HG02981 (cell line): ENCODE measurements around the gene VPS36.
"Not testable (repeated sequence)": the region's sequence is repeated elsewhere in the genome, so short reads cannot be mapped to it uniquely, and the experiment has no call there.

Source experiments
- ATAC-seq: cut with Tn5 transposase; IDR thresholded peaks from one replicate; pipeline ENCODE4 v1.9.1; 2021; ENCODE audit warnings: mild to moderate bottlenecking, moderate library complexity; ENCODE audit not compliant: unreplicated experiment

VPS36 gene

GRCh38 chr13:52447354-52447753, 3.1 kb downstream of the VPS36 start:
- ATAC-seq, result no peak

- ATAC-seq, result no peak
These were observed 4.2 kb downstream of the VPS36 start for GRCh38 chr13:52446265-52446664.

DNA sequence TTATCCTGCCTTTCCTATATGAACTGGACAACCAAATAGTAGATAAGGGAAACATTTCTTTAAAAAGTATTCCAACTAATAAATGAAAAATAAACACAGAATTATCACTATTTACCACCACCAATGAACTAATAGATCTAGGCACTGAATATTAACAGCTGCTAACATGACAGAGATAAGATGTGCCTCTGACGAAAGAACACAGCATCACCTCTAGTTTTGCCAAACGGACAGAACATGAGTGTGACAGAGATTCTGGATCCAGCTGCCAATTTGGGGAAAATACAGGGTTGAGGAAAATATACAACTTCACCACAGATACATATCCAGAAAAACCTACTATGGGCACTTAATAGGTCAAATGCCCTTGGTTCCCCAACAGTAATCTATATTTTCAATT, 18.0 kb downstream of the VPS36 start:
- no peak for ATAC-seq

- ATAC-seq, result no peak
These were observed 22.1 kb downstream of the VPS36 start for GRCh38 chr13:52428295-52428694.

GRCh38 chr13:52421216-52421615, 29.2 kb downstream of the VPS36 start:
- no peak for ATAC-seq

- no peak for ATAC-seq
These were observed 31.4 kb downstream of the VPS36 start for GRCh38 chr13:52419080-52419479.

- no peak for ATAC-seq
These were observed 35.5 kb downstream of the VPS36 start for GRCh38 chr13:52414963-52415362.

- no peak for ATAC-seq
These were observed 36.4 kb downstream of the VPS36 start for GRCh38 chr13:52414051-52414450.

GRCh38 chr13:52412128-52412527, 38.3 kb downstream of the VPS36 start:
- no peak for ATAC-seq

- ATAC-seq, result peak; percentile 97
These were observed 38.8 kb downstream of the VPS36 start for GRCh38 chr13:52411629-52412028.

GRCh38 chr13:52408071-52408658, 42.3 kb downstream of the VPS36 start:
- not testable (repeated sequence) for ATAC-seq

DNA sequence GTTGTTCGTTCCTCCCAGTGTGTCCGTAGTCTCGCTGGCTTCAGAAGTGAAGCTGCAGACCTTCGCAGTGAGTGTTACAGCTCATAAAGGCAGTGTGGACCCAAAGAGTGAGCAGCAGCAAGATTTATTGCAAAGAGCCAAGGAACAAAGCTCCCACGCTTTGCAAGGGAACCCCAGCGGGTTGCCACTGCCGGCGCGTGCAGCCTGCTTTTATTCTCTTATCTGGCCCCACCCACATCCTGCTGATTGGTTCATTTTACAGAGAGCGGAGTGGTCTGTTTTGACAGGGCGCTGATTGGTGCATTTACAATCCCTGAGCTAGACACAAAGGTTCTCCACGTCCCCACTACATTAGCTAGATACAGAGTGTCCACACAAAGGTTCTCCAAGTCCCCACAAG, 43.0 kb downstream of the VPS36 start:
- ATAC-seq, result not testable (repeated sequence)

- no peak for ATAC-seq
These were observed 43.8 kb downstream of the VPS36 start for GRCh38 chr13:52406629-52407028.

GRCh38 chr13:52405767-52406494, 44.5 kb downstream of the VPS36 start, which contains the start of gene THSD1:
THSD1 (minus strand) TSS chr13:52406172; CDS start chr13:52402600, 3,572 bp downstream.
- ATAC-seq, result peak; percentile 49

GRCh38 chr13:52405369-52405766, 45.1 kb downstream of the VPS36 start:
- ATAC-seq, result no peak

GRCh38 chr13:52399708-52400107, 50.7 kb downstream of the VPS36 start:
- ATAC-seq, result no peak

- ATAC-seq, result no peak
These were observed 51.4 kb downstream of the VPS36 start for GRCh38 chr13:52399046-52399445.

DNA sequence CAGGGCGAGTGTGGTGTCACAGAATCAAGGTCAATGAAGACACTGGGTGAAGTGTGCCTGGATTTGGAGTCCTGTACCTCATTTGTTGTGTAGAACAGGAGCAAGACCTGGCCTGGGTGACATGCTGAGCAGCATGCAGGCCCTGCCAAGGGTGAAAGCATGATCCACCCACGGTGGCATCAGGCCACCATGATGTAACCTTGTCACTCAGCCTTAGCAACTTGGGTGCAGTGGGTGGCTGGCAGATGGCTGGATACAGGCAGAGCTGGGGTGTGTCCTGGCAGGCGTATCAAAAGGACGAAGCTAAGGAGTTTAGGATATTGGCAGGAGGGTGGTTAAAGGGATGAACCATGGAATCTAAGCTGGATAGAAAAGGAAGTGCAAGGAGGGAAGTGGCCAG, 54.7 kb downstream of the VPS36 start:
- no peak for ATAC-seq

GRCh38 chr13:52394586-52394985, 55.8 kb downstream of the VPS36 start:
- ATAC-seq, result no peak

- no peak for ATAC-seq
These were observed 56.7 kb downstream of the VPS36 start for GRCh38 chr13:52393572-52394357.

DNA sequence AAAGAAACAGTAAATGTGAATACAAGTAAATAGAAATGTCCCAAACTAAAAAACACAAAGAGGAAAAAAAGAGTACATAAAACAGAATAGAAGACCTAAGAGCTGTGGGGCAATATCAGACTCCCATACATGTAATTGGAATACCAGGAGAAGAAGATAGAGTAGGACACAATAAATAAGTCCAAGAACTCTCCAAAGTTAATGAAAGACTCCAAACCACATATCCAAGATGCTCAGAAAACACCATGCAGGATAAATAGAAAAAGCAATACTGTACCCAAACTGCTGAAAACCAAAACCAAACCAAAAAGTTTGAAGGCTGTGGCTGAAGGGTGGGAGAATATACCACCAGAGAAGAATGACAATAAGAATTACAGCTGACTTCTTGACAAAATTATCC, 62.7 kb downstream of the VPS36 start:
- ATAC-seq, result no peak

DNA sequence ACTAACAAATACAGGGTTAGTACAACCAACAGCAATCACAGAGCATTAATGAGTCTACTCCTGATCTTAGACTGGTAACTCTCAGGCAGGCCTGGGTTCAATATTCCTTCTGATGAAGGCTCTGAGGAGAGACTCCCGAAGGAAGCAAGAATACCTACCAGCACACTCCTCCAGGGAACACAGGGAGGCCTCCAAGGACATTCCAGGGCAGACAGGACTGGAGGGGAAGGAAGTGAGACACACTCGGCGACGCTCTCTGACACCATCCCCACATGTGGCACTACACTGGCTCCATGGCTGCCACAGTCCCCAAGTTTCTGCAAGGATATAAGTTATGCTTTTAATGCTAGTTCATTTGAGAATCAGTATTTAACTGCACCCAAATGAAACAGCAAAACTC, 64.6 kb downstream of the VPS36 start:
- no peak for ATAC-seq
